HFFc6 (cell line): Measurements from ENCODE around the gene BACH2. TPM values are rescaled to one million over a fixed set of nuclear protein-coding genes. Genes with fewer than 3 reads are reported as not detected.
"Not testable (repeated sequence)": the region's sequence is repeated elsewhere in the genome, so short reads cannot be mapped to it uniquely, and the experiment has no call there.

Source experiments
- DNase-seq: peaks from one replicate; pipeline ENCODE4 v3.0.0-alpha.2; 2018
- H3K27ac Mint-ChIP-seq: 2 replicates; pipeline ENCODE4 v1.8.0; 2020; ENCODE audit warnings: mild to moderate bottlenecking, mixed read lengths
- H3K27me3 Mint-ChIP-seq: 2 replicates; pipeline ENCODE4 v1.8.0; 2021; ENCODE audit warnings: mild to moderate bottlenecking, moderate library complexity, mixed read lengths; ENCODE audit not compliant: insufficient read depth
- H3K36me3 Mint-ChIP-seq: 2 replicates; pipeline ENCODE4 v1.8.0; 2021; ENCODE audit warnings: low read depth, mixed read lengths
- H3K4me1 Mint-ChIP-seq: 2 replicates; pipeline ENCODE4 v1.8.0; 2020; ENCODE audit warnings: low read depth, mixed read lengths
- H3K4me3 Mint-ChIP-seq: 2 replicates; pipeline ENCODE4 v1.8.0; 2020; ENCODE audit warnings: mild to moderate bottlenecking, moderate library complexity, mixed read lengths
- H3K9me3 Mint-ChIP-seq: 2 replicates; pipeline ENCODE4 v1.8.0; 2020; ENCODE audit warnings: mild to moderate bottlenecking, mixed read lengths
- CTCF ChIP-seq: fragments of 200-600 bp; sonication (generic); IDR thresholded peaks from 2 replicates; pipeline ENCODE4 v1.5.0; 2021; ENCODE audit warnings: antibody characterized with exemption, mild to moderate bottlenecking
- total RNA-seq, 6 experiments: library from RNA; stranded (reverse); fragmentation: NEBNext Ultra II Directional; extraction: Animal tissue kit (Norgen Biotek cat#: 25700); gene quantifications; 2 replicates in 1 of 6; 3 replicates in 5 of 6; pipeline ENCODE4 v1.2.3, GENCODE V29; 2021

Gene BACH2
- total RNA-seq, 6 experiments from 2014 or later: not detected

GRCh38 chr6:90035047-90035723 lies 261.5 kb downstream of the BACH2 start:
- Mint-ChIP-seq H3K9me3 (no peaks in the 10 kb centered on the region; the same call in 1 of the 2 replicates), H3K27ac (no peak overlapping the region), H3K27me3 (no peaks in the 10 kb centered on the region; the same call in 1 of the 2 replicates), H3K4me1 (no peaks in the 10 kb centered on the region; the same call in 1 of the 2 replicates), H3K4me3 (no peak overlapping the region), H3K36me3 (no peaks in the 10 kb centered on the region)
- no peak for DNase-seq
- TF ChIP-seq CTCF: no peak

- TF ChIP-seq CTCF: no peak
- Mint-ChIP-seq H3K27ac (no peak overlapping the region), H3K9me3 (no peaks in the 10 kb centered on the region; the same call in 1 of the 2 replicates), H3K27me3 (peaks cover 3% of the 10 kb centered on the region; the same call in 1 of the 2 replicates), H3K4me3 (no peak overlapping the region), H3K36me3 (no peaks in the 10 kb centered on the region), H3K4me1 (no peaks in the 10 kb centered on the region)
- DNase-seq: no peak
Observed at GRCh38 chr6:90033746-90034271, 262.8 kb downstream of the BACH2 start.

- H3K36me3 Mint-ChIP-seq, DNase-seq, H3K27ac Mint-ChIP-seq, H3K4me3 Mint-ChIP-seq, H3K9me3 Mint-ChIP-seq, H3K27me3 Mint-ChIP-seq, H3K4me1 Mint-ChIP-seq: not testable (repeated sequence)
Observed at GRCh38 chr6:90032489-90033212, 264.0 kb downstream of the BACH2 start.

- TF ChIP-seq CTCF: no peak
- Mint-ChIP-seq H3K9me3 (no peaks in the 10 kb centered on the region; the same call in 1 of the 2 replicates), H3K27me3 (peaks cover 3% of the 10 kb centered on the region; the same call in 1 of the 2 replicates), H3K4me3 (no peak overlapping the region), H3K27ac (no peak overlapping the region), H3K36me3 (no peaks in the 10 kb centered on the region), H3K4me1 (peaks cover 13% of the 10 kb centered on the region; the same call in 1 of the 2 replicates)
- no peak for DNase-seq
Observed at GRCh38 chr6:90028995-90029635, 267.5 kb downstream of the BACH2 start.

GRCh38 chr6:90028066-90028778 lies 268.4 kb downstream of the BACH2 start:
- Mint-ChIP-seq H3K4me1 (peaks cover 13% of the 10 kb centered on the region; the same call in 1 of the 2 replicates), H3K27me3 (peaks cover 4% of the 10 kb centered on the region), H3K4me3 (no peak overlapping the region), H3K27ac (no peak overlapping the region), H3K36me3 (no peaks in the 10 kb centered on the region), H3K9me3 (no peaks in the 10 kb centered on the region; the same call in 1 of the 2 replicates)
- DNase-seq: no peak
- TF ChIP-seq CTCF: no peak
